Measurements from ENCODE around the gene ADGRF4.
A peak's percentile ranks its signal among the peaks of the same experiment; 100 is the strongest.

The ADGRF4 gene, protein sequence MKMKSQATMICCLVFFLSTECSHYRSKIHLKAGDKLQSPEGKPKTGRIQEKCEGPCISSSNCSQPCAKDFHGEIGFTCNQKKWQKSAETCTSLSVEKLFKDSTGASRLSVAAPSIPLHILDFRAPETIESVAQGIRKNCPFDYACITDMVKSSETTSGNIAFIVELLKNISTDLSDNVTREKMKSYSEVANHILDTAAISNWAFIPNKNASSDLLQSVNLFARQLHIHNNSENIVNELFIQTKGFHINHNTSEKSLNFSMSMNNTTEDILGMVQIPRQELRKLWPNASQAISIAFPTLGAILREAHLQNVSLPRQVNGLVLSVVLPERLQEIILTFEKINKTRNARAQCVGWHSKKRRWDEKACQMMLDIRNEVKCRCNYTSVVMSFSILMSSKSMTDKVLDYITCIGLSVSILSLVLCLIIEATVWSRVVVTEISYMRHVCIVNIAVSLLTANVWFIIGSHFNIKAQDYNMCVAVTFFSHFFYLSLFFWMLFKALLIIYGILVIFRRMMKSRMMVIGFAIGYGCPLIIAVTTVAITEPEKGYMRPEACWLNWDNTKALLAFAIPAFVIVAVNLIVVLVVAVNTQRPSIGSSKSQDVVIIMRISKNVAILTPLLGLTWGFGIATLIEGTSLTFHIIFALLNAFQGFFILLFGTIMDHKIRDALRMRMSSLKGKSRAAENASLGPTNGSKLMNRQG

DNA sequence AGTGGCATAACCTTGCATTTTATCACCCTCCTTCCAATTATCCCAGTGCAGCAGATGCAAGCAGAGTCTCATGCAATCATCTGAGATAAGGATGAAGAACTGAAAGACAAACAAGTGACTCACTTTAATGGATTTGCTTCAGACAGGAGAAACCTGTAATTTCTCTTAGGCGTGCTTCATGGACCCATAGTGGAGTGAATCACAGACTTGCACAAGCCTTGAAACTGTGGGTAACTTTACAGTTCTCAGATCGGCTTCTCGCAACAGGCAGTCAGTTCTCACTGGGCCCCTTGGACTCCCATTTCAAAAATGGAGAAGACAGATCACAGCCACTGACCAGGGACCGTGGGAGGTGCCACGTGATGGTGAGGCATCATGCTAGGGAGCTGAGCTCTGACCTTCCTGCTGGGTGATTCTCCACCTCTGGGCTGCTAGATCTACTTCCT, at the start of gene ADGRF4:
Gene ADGRF4 (plus strand): TSS at position 239 of the 446 bp plus-strand sequence. CDS start 8,666 bp downstream, outside the sequence.
- DNase-seq = no peak

- DNase-seq = peak in 1 of 2 donors; percentile 34
These were observed 47.6 kb upstream of the ADGRF4 start for GRCh38 chr6:47650553-47651432.

GRCh38 chr6:47651505-47651944, 46.9 kb upstream of the ADGRF4 start:
- no peak for DNase-seq

- DNase-seq = no peak
These were observed 44.7 kb upstream of the ADGRF4 start for GRCh38 chr6:47653706-47654105.

DNA sequence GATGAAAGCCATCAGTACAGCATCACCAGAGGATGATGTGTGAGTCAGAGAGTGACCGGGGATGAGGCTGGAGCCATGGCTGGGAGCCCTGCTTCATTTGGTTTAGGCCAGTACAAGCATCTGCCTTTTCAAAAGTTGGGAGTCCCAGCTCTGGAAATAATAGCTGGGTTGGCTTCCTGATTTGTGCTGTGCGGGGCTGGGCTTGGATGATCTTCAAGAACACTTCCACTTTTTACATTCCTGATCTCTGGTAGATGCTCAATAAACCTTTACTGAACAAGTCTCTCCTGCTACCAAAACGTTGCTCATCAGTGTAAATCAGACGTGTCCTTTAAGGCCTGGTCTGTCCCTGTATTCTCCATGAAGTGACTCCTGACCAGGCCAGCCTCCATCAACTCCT, 44.1 kb upstream of the ADGRF4 start:
- DNase-seq = no peak

DNA sequence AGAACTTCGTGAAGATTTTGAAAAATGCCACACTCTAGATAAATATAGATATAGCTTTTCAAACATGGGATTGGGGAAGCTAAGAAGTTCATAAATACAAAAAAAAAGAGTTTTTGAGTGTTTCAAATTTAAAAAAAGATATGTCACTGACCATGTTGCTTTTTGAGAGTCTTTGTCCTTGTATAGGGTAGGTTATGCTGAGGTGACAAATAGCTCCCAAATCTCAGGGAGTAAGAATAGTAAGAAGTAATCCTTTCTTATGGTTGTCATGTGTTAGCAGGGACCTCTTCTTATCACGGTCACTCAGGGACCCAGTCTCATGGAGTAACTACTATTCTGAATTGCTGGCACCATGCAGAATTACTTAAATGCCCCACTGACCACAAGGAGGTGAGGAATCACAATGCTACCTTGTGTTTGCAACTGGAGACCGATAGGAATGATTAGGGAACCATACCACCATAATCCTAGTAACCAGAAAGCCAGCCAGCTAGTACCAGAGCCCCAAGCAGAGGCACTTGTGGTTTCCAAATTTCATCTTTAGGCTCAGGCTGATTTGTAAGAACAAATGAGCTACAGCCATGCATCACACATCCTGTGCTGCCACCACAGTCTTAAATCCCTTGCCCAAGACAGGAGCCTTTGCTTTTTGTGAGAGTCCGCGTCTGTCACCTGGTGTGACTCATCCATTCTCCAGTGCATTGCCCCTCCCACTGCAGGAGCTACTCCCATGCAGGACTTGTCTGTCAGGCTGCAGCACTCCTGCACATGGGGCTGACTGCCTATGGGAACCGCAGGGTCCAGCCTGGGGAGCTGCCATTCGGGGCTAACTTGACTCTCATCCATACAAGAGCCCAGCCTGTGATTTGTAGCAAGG, 42.4 kb upstream of the ADGRF4 start:
- DNase-seq = peak in 1 of 2 donors; percentile 10

DNA sequence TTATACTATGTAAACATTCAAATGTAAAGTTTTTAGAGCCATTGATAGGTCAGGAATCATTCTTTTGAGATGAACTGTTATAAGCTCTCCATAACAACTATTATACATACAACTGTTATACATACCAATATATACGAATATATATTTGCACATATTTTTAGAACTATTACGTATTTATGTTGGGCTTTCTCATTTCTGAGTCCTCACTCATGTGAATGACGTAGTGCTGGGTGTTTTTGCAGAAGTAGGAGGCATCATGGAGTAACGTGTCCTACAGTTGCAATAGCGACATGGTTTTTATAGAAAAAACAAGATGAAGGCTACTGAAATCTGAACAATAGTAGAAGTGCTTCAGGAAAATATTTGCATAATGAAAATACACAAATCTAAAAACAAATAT, 36.4 kb upstream of the ADGRF4 start:
- DNase-seq = no peak

DNA sequence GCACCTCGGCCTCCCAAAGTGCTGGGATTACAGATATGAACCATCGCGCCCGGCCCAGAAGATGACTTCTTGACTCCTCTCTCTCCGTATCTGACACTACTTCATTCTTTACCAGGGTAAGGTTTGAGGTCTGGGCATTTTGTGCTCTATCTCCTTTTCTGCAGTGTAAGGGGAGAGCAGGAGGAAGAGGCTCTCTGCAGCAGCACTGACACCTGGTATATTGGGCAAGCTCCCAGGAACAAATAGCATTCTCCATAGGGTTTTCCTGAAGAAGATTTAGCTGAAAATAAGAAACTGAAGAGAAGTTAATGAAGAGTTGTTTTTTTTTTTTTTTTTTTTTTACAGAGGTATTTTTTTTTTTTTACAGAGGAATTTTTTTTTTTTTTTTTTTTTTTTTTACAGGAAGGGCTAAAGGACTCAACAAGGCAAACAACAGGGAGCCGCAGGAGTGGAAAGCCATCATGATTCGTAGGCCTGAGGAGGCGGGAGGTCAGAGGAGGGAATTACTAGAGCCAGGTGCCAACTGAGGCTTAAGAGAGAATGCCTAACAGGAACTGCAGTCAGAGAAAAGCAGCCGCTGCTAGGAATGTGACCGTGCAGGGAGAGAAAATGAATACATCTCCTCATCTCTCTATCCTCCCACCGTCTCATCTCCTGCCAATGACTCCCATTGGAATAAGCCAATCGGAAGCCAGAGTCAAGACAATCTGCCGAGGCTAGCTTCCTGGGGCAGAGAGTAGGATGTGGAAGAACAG, 34.7 kb upstream of the ADGRF4 start:
- no peak for DNase-seq

GRCh38 chr6:47665112-47665511, 33.3 kb upstream of the ADGRF4 start:
- no peak for DNase-seq

GRCh38 chr6:47669684-47670513, 28.5 kb upstream of the ADGRF4 start:
- DNase-seq = no peak

DNA sequence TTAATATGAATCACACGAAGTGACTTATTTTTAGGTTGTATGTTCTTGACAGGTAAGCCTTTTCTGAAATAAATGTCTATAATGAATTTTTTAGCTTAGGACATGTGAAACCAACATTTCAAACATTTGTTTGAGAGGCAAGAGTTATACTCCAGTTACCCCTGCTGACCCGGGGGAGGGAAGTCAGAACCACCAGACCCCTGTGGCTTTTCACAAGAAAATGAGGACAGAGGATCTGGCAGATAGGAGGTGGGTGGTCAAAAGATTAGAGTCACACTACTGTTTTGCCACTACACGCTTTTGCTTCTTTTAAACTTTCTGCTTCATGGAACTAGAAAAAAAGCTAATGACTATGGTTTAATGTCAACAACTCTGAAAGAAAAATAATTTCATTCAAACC, 27.5 kb upstream of the ADGRF4 start:
- no peak for DNase-seq

- no peak for DNase-seq
These were observed 26.6 kb upstream of the ADGRF4 start for GRCh38 chr6:47671777-47672176.

GRCh38 chr6:47672816-47673215, 25.6 kb upstream of the ADGRF4 start:
- DNase-seq = no peak

DNA sequence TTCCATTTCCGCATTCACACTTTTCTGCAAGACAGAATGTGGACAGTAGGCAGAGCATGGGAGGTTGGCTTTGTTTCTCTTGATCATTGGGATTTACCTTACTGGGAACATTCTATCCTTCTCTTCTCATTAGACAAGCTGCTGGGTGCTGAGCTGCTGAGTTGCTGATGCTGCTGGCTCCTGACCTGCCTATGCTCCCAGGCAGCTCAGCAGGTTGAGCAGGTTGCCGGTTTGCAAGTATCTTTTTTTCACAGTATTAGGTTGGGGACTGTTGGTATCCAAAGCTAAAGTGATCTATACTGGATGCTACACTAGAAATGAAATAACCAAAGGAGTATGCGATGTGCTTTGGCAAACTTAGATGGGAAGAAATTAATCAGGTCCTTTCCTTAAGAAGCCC, 23.7 kb upstream of the ADGRF4 start:
- no peak for DNase-seq

- DNase-seq = no peak
These were observed 20.8 kb upstream of the ADGRF4 start for GRCh38 chr6:47677381-47678100.

DNA sequence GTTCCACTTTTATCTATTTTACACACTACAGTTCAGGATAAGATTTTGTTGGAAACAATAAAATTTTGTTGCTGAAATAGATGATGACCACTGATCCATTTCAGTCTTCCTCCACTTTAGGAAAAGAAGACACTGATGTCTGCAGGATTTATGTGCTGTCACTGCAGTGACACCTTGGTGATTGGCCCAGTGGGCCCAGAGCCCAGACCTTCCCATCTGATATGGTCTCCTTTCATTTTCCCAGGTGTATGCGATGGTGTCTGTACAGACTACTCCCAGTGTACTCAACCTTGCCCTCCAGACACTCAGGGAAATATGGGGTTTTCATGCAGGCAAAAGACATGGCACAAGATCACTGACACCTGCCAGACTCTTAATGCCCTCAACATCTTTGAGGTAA, 19.6 kb upstream of the ADGRF4 start:
- no peak for DNase-seq

DNA sequence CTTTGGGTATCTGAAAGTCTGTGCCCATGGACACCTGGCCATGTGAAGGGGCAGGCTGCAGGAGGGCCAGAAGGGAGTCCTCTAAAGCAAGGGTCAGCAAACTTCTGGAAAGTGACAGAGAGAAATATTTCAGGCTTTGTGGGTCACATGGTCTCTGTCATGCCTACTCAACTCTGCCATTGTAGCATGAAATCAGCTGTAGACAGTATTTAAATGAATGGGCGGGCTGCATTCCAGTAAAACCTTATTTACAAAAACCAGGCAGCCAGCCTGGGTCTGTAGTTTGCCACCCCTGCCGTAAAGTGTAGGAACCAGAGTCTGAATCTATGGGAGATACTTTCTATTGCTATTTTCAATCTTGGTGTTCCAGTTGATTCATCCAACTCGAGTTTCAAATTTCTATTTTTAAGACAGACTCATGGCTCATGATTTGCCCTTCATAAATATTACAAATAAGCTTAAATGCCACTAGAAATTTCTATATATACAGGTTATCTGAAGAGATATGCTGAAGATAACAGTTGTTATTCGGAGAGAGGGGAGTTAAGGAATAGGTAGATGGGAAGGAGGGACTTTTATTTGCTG, 19.0 kb upstream of the ADGRF4 start:
- DNase-seq = no peak

DNA sequence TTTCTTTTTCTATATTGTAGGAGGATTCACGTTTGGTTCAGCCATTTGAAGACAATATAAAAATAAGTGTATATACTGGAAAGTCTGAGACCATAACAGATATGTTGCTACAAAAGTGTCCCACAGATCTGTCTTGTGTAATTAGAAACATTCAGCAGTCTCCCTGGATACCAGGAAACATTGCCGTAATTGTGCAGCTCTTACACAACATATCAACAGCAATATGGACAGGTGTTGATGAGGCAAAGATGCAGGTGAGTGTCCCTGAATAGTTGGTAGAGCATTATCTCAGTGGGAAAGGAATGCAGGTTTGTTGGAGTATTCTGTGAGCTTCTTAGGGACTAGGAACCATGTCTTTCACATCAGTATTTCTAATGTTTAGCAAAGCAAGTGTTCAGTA, 18.3 kb upstream of the ADGRF4 start:
- DNase-seq = no peak

- DNase-seq = no peak
These were observed 17.7 kb upstream of the ADGRF4 start for GRCh38 chr6:47680724-47681123.
